Skeletal muscle tissue (tissue), 4 donors: Measurements from ENCODE around the gene ZRANB1. TPM values are rescaled to one million over a fixed set of nuclear protein-coding genes. Genes with fewer than 3 reads are reported as not detected.

ENCODE experiments used
- H3K27ac ChIP-seq: one replicate; pipeline ENCODE4 v1.7.0; 2013; ENCODE audit warnings: mild to moderate bottlenecking, low read depth, low read length, inconsistent platforms
- H3K27me3 ChIP-seq, 3 donors: one replicate each; pipeline ENCODE4 v1.7.0; 2013; ENCODE audit warnings: low read length in 3 of 3; ENCODE audit not compliant: control insufficient read depth in 3 of 3, insufficient read depth in 3 of 3
- H3K36me3 ChIP-seq, 3 donors: one replicate each; pipeline ENCODE4 v1.7.0; 2013; ENCODE audit warnings: low read length in 3 of 3; ENCODE audit not compliant: control insufficient read depth in 3 of 3, insufficient read depth in 3 of 3
- H3K4me1 ChIP-seq, 3 donors: one replicate each; pipeline ENCODE4 v1.7.0; 2013; ENCODE audit warnings: low read length in 3 of 3, mild to moderate bottlenecking in 3 of 3; ENCODE audit not compliant: control insufficient read depth in 3 of 3, insufficient read depth in 3 of 3
- H3K4me3 ChIP-seq, 3 donors: one replicate each; pipeline ENCODE4 v1.7.0; 2013; ENCODE audit warnings: low read length in 3 of 3
- H3K9ac ChIP-seq, 3 donors: one replicate each; pipeline ENCODE4 v1.7.0; 2013; ENCODE audit warnings: low read length in 3 of 3, mild to moderate bottlenecking in 3 of 3, moderate library complexity in 2 of 3, low read depth in 1 of 3
- H3K9me3 ChIP-seq, 3 donors: one replicate each; pipeline ENCODE4 v1.7.0; 2013; ENCODE audit warnings: low read length in 3 of 3; ENCODE audit not compliant: control insufficient read depth in 3 of 3
- total RNA-seq: library from RNA; depleted of rRNA; stranded (reverse); fragments of >200 nt; gene quantifications from one replicate; pipeline ENCODE4 v1.2.3, GENCODE V29; 2014
- donor health status: Osteomylitis.

ZRANB1 gene
- total RNA-seq, 1 donor from 2014 or later: 36.5 TPM

DNA sequence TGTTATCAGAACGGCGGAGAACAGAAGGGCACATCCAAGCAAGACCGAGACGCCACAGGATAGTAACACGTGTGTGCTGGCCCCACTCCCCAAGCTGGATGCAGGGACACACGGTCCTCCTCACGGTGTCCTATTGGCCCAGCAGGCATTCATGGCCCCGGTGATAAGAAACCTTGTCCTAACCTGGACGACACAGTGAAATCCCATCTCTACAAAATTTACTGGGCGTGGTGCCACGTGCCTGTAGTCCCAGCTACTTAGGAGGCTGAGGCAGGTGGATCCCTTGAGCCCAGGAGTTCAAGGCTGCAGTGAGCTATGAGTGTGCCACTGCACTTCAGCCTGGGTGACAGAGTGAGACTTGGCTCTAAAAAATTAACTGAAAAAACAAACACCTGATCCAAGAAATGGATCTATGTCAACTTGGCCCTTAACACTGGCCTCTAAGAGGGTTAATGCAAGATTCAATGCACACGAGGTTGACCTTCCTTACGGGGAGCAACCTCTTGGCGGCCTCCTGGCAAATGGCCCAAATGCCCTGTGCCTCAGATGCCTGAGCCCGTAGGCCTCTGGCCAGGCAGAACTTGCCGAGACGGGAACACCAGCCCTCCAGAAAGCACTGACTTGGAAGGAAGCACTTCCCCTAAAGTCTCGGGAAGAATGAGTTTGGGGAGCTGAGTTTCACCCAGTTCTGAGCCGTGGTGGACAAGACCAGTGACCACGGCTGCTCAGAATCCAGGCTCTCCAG, 72.3 kb downstream of the ZRANB1 start:
- H3K4me3 ChIP-seq: peak overlapping the region in 1 of 3 donors; percentile 17
- H3K27me3 ChIP-seq: no peaks in the 10 kb centered on the region
- peak overlapping the region; percentile 81 for H3K27ac ChIP-seq
- H3K9ac ChIP-seq: peak overlapping the region in 1 of 3 donors; percentile 19
- H3K4me1 ChIP-seq: peaks cover 88 to 97% (median 95%) of the 10 kb centered on the region in 3 donors
- H3K9me3 ChIP-seq: no peaks in the 10 kb centered on the region
- H3K36me3 ChIP-seq: no peaks in the 10 kb centered on the region

- H3K27ac ChIP-seq: peak overlapping the region; percentile 81
- H3K9ac ChIP-seq: peak overlapping the region in 1 of 3 donors; percentile 19
- peaks cover 82 to 97% (median 95%) of the 10 kb centered on the region in 3 donors for H3K4me1 ChIP-seq
- H3K4me3 ChIP-seq: no peak overlapping the region
- H3K36me3 ChIP-seq: no peaks in the 10 kb centered on the region
- no peaks in the 10 kb centered on the region for H3K27me3 ChIP-seq
- no peaks in the 10 kb centered on the region for H3K9me3 ChIP-seq
Observed at GRCh38 chr10:125014836-125015355, 73.0 kb downstream of the ZRANB1 start.

GRCh38 chr10:125015356-125015944, 73.5 kb downstream of the ZRANB1 start:
- no peaks in the 10 kb centered on the region for H3K27me3 ChIP-seq
- peak overlapping the region in 1 of 3 donors; percentile 19 for H3K9ac ChIP-seq
- H3K27ac ChIP-seq: peak overlapping the region; percentile 81
- peaks cover 77 to 97% (median 94%) of the 10 kb centered on the region in 3 donors for H3K4me1 ChIP-seq
- peak overlapping the region in 2 of 3 donors; percentile 41 to 57 for H3K4me3 ChIP-seq
- H3K9me3 ChIP-seq: no peaks in the 10 kb centered on the region
- H3K36me3 ChIP-seq: peaks cover 0 to 2% (median 0%) of the 10 kb centered on the region in 3 donors

GRCh38 chr10:125016123-125016522, 74.2 kb downstream of the ZRANB1 start:
- Histone ChIP-seq H3K27ac (peak overlapping the region; percentile 81), H3K4me3 (peak overlapping the region; percentile 25 to 57 (median 49)), H3K4me1 (peaks cover 71 to 97% (median 94%) of the 10 kb centered on the region in 3 donors), H3K9me3 (no peaks in the 10 kb centered on the region), H3K36me3 (peaks cover 0 to 2% (median 0%) of the 10 kb centered on the region in 3 donors), H3K9ac (peak overlapping the region in 2 of 3 donors; percentile 40 to 72), H3K27me3 (no peaks in the 10 kb centered on the region)

DNA sequence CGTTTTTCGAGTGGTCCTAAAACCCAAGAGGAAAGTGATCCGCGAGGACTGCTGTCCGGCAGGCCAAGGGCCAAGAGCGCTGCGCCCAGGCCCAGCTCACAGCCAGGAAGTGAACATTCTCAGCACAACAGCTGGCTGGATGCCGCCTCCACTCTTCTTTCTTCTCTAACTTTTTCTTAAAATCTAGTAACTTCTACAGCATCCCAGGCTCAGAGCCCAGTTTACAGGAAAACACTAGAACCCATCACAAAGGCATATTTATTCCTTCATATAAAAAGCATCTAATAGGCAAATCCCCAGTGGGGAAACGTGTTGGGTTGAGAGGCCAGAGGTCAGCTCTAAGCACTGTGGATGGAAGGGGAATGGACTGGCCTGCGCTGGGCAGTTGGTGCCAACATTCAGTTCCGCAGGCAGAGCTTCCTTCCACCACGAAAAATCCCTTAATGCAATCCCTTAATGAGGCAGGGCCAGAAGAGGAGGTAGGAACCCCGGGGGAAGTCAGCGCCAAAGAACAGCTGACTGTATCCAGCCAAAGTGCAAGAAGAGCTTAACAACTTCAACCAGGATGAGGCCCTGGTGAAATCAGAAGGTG, 74.8 kb downstream of the ZRANB1 start:
- Histone ChIP-seq H3K4me3 (peak overlapping the region; percentile 25 to 57 (median 35)), H3K9ac (peak overlapping the region in 2 of 3 donors; percentile 40 to 72), H3K27ac (peak overlapping the region; percentile 81), H3K36me3 (peaks cover 0 to 5% (median 0%) of the 10 kb centered on the region in 3 donors), H3K4me1 (peaks cover 65 to 97% (median 94%) of the 10 kb centered on the region in 3 donors), H3K9me3 (no peaks in the 10 kb centered on the region), H3K27me3 (no peaks in the 10 kb centered on the region)

GRCh38 chr10:125017547-125018298, 75.8 kb downstream of the ZRANB1 start:
- Histone ChIP-seq H3K9ac (peak overlapping the region in 2 of 3 donors; percentile 40 to 57), H3K4me3 (peak overlapping the region in 1 of 3 donors; percentile 14), H3K27me3 (no peaks in the 10 kb centered on the region), H3K4me1 (peaks cover 65 to 97% (median 94%) of the 10 kb centered on the region in 3 donors), H3K36me3 (peaks cover 0 to 8% (median 0%) of the 10 kb centered on the region in 3 donors), H3K9me3 (no peaks in the 10 kb centered on the region), H3K27ac (peak overlapping the region; percentile 81)

DNA sequence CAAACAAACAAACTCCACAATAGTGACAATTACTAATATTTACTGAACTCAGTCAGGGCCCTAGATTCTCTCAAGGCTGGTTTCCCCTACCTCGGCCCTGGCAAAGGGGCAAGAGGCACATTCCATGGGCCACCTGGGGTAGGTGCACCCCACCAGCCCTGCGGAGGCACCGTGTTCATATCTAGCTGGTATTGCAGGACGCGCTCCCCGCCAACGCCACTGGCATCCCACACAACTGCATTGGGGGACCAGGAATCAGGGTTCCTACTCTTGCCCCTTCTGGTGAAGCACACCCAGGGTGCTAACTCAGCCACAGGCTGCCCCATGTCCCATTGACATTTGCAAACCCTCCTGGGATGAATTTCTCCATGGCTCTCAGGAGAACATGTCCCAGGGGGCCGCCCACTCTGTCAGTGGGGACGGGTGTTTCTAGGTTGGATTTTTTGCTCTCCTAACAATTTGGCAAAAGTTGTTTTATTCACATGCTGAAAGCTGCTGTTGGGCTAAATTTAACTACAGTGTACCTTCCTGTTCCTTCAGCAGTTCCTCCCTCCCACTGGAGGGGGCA, 76.7 kb downstream of the ZRANB1 start:
- Histone ChIP-seq H3K27ac (no peak overlapping the region), H3K4me3 (no peak overlapping the region), H3K9me3 (no peaks in the 10 kb centered on the region), H3K27me3 (no peaks in the 10 kb centered on the region), H3K4me1 (peaks cover 71 to 97% (median 96%) of the 10 kb centered on the region in 3 donors), H3K36me3 (peaks cover 0 to 8% (median 0%) of the 10 kb centered on the region in 3 donors), H3K9ac (no peak overlapping the region)

DNA sequence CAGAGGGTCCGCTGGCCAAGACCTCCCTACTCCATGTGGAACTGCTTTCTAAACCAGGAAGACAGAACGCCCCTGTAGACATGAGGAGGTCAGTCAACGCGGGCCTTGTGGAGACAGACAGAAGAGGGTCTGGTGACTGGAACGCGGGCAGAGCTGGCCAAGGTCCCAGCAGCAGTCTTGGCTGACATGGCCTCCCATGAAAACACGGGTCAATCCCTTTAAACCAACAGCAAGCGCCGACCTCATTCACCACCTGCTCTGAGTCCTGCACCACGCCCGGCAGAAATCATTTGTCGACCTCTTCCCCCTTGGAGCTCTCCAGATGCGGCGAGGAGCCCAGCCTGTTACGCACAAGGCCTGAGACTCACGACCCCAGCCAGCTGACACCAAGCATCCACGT, 78.5 kb downstream of the ZRANB1 start:
- Histone ChIP-seq H3K27me3 (no peaks in the 10 kb centered on the region), H3K9ac (no peak overlapping the region), H3K4me1 (peaks cover 66 to 97% (median 94%) of the 10 kb centered on the region in 3 donors), H3K27ac (no peak overlapping the region), H3K4me3 (no peak overlapping the region), H3K9me3 (no peaks in the 10 kb centered on the region), H3K36me3 (peaks cover 0 to 8% (median 0%) of the 10 kb centered on the region in 3 donors)

GRCh38 chr10:125020871-125021270, 78.9 kb downstream of the ZRANB1 start:
- Histone ChIP-seq H3K4me3 (no peak overlapping the region), H3K4me1 (peaks cover 61 to 96% (median 90%) of the 10 kb centered on the region in 3 donors), H3K9ac (no peak overlapping the region), H3K27me3 (no peaks in the 10 kb centered on the region), H3K36me3 (peaks cover 0 to 8% (median 0%) of the 10 kb centered on the region in 3 donors), H3K27ac (no peak overlapping the region), H3K9me3 (no peaks in the 10 kb centered on the region)
